ENCODE measurements around the gene PCGF6.

PCGF6 gene, protein sequence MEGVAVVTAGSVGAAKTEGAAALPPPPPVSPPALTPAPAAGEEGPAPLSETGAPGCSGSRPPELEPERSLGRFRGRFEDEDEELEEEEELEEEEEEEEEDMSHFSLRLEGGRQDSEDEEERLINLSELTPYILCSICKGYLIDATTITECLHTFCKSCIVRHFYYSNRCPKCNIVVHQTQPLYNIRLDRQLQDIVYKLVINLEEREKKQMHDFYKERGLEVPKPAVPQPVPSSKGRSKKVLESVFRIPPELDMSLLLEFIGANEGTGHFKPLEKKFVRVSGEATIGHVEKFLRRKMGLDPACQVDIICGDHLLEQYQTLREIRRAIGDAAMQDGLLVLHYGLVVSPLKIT

DNA sequence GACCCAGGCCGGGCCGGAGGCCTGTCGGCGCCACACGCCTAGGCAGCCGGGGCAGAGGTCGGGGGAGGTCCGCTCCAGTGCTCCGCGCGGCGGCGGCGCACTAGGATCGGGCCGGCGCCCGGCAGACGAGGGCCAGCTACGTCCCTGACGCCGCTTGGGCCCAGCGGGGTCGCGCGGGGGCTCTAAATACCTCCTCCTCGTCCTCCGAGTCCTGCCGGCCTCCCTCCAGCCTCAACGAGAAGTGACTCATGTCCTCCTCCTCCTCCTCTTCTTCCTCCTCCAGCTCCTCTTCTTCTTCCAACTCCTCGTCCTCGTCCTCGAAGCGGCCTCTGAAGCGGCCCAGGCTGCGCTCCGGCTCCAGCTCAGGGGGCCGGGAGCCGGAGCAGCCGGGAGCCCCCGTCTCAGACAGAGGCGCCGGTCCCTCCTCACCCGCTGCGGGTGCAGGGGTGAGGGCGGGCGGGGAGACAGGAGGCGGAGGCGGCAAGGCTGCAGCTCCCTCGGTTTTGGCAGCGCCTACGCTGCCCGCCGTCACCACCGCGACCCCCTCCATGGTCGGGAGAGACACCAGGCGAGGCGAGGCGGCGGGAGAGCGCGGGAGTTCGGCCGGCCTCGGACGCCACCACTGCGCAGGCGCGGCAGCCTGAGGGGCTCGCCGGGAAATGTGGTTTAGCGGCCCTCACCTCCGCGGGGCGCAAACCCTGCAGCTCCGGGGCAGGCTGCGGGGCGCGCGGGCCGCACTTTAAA is at the start of gene PCGF6:
Gene PCGF6, minus strand, starts transcription at position 624 of the 744 bp plus-strand sequence. Its CDS starts 74 bp downstream, at position 550.
- TF ChIP-seq, protein P1, sequence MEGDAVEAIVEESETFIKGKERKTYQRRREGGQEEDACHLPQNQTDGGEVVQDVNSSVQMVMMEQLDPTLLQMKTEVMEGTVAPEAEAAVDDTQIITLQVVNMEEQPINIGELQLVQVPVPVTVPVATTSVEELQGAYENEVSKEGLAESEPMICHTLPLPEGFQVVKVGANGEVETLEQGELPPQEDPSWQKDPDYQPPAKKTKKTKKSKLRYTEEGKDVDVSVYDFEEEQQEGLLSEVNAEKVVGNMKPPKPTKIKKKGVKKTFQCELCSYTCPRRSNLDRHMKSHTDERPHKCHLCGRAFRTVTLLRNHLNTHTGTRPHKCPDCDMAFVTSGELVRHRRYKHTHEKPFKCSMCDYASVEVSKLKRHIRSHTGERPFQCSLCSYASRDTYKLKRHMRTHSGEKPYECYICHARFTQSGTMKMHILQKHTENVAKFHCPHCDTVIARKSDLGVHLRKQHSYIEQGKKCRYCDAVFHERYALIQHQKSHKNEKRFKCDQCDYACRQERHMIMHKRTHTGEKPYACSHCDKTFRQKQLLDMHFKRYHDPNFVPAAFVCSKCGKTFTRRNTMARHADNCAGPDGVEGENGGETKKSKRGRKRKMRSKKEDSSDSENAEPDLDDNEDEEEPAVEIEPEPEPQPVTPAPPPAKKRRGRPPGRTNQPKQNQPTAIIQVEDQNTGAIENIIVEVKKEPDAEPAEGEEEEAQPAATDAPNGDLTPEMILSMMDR (IDR thresholded peaks at IDR 0.05; ENCODE audit: insufficient read depth, low read depth, low read length, missing control alignments), result no peak
- DNase-seq (ENCODE audit: low read depth), result peak; percentile 89
- peak within 1 kb of the TSS; percentile 96 for H3K4me3 ChIP-seq (ENCODE audit: low read depth, low read length)

DNA sequence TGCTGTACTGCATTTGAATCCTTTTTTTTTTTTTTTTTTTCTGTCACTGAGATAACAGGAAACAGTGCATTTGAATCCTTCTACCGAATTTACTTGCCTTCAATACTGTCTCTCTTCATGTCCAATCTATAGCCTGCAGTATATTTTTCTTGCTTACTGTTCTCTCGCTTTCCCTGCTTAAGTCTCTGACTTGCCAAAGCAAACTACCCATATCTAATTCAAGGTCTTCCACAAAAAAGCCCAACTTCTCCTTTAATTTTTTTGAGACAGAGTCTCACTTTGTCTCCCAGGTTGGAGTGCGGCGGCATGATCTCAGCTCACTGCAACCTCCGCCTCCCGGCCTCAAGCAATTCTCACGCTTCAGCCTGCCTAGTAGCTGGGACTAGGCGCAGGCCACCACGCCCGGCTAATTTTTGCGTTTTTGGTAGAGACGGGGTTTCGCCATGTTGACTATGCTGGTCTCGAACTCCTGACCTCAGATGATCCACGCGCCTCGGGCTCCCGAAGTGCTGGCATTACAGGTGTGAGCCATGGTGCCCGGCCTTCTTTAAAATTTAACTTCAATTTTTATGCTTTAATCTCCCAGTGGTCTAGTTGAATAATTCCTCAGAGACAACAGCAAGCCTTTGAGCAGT is 46.4 kb upstream of the PCGF6 start:
- DNase-seq (ENCODE audit: low read depth), result peak; percentile 30
- TF ChIP-seq, protein P1 (IDR thresholded peaks at IDR 0.05; ENCODE audit: insufficient read depth, low read depth, low read length, missing control alignments), result no peak
- H3K4me3 ChIP-seq (ENCODE audit: low read depth, low read length), result peak overlapping the region; percentile 88

DNA sequence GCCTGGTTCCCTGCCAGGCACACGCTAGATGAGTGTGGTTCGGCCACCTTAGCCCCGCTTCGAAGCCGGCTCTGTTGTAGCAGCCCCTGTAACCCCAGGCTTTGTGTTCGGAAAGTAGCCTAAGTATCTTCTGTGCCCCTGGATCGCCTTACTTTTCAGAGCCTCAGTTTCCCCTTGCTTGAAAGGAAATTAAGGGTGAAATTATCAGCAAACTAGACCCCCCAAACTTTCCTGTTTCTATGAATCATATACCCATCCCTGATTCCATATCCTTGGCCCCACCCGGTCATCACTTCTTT is 45.8 kb upstream of the PCGF6 start:
- peak overlapping the region; percentile 88 for H3K4me3 ChIP-seq (ENCODE audit: low read depth, low read length)
- TF ChIP-seq, protein P1 (IDR thresholded peaks at IDR 0.05; ENCODE audit: insufficient read depth, low read depth, low read length, missing control alignments), result no peak
- no peak for DNase-seq (ENCODE audit: low read depth)

DNA sequence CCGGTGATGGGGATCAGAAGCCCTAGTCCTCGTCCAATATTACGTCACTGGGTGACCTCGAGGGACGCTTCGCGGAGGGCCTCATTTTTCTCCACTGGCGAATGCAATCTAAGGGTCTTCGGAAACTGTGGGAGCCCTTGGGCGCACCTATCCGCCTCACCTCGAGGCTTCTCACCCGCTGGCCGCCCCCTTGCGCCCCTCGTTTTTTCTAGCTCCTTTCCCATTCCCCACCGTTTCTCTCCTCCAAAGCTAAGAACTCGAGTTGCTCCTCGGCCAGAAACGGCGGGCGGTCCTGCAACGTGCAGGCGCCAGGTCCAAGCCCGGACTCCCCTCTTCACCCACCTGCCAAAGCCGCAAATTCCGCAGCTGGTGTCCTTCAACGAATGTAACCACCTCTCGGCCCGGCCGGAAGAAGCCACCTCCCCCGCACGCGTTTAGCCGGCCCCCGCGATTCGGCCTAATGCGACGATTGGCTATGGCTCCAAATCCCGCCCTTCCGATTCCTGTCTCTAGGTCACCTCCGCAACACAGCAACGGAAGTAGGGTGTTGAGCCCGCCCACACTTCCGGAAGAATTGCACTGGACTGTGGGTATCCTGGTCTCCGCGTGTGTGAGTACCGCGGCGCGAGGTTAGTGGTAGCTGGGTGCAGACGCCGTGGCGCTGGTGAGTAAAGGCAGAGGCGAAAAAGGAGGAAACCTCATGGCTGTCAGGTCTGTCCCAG is 45.3 kb upstream of the PCGF6 start, which contains the start of the genes ATP5MK and PDCD11:
Gene ATP5MK, minus strand, starts transcription at position 409 of the 722 bp plus-strand sequence. CDS start 4,018 bp downstream, outside the sequence.
Gene PDCD11, plus strand, starts transcription at position 560 of the 722 bp plus-strand sequence. CDS start 1,801 bp downstream, outside the sequence.
- H3K4me3 ChIP-seq (ENCODE audit: low read depth, low read length), result peak within 1 kb of the TSS; percentile 88
- TF ChIP-seq, protein P1 (IDR thresholded peaks at IDR 0.05; ENCODE audit: insufficient read depth, low read depth, low read length, missing control alignments), result no peak
- peak; percentile 98 for DNase-seq (ENCODE audit: low read depth)

DNA sequence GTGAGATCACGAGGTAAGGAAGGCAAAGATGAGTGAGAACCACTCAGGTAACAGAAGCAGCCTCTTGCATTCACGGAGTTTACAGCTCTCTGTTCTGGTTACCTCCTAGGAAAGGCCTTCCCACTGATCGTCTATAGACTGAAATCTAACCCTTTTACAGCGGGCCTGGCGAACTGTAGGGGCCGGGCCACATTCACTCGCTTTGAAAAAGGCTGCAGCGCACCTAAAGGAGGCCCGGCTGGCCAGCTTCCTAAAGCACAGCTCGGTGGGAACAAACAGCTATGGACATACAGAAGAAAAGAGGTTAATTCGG is 44.8 kb upstream of the PCGF6 start:
- no peak for DNase-seq (ENCODE audit: low read depth)

DNA sequence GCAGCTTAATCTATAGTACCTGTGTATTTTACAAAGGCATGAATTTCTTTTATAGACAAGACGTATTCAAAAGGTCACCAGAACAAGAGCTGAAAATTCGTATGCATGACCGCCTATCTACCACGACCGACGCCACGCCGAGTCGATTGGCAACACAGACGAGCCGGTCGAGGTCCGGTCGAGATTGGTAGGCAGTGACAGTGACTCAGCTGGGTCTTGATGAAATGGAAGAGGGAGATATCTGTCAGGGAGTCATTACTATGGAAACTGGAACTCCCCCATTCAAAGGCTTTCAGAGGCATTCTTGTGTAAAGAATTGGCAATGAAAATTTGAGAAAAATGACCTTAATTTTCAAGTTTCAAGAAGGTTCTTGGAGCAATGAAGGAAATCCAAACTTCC is 43.2 kb upstream of the PCGF6 start:
- TF ChIP-seq, protein P1 (IDR thresholded peaks at IDR 0.05; ENCODE audit: insufficient read depth, low read depth, low read length, missing control alignments), result no peak
- no peak for DNase-seq (ENCODE audit: low read depth)

More for the DNA sequence above, 44.8 kb upstream of the PCGF6 start:
- peak overlapping the region; percentile 88 for H3K4me3 ChIP-seq (ENCODE audit: low read depth, low read length)
- TF ChIP-seq, protein P1 (IDR thresholded peaks at IDR 0.05; ENCODE audit: insufficient read depth, low read depth, low read length, missing control alignments), result no peak

More for the DNA sequence above, 43.2 kb upstream of the PCGF6 start:
- no peak overlapping the region for H3K4me3 ChIP-seq (ENCODE audit: low read depth, low read length)

Data from GM12865 (cell line).